Calu3 (cell line): ENCODE data around the gene CPB2. TPM values are rescaled to one million over a fixed set of nuclear protein-coding genes. Genes with fewer than 3 reads are reported as not detected.

Experiments
- BruUV-seq: library from RNA; stranded (reverse); fragments of 400-500 nt; replicated peaks from 2 replicates; lab custom pipeline; 2021; lab: Mats Ljungman, UMichigan
- CTCF ChIA-PET: fragments of 300-600 bp; sonication (Branson Sonifier 250); formaldehyde crosslinking; loops from one replicate; lab custom pipeline; 2022; ENCODE audit warnings: antibody characterized with exemption; lab: Charles Lee
- DNase-seq: peaks from one replicate; pipeline ENCODE4 v3.0.0; 2022
- H3K27ac Mint-ChIP-seq: one replicate; pipeline ENCODE4 v1.8.0; 2022; ENCODE audit warnings: mixed read lengths; ENCODE audit not compliant: unreplicated experiment
- H3K27me3 Mint-ChIP-seq: one replicate; pipeline ENCODE4 v1.8.0; 2022; ENCODE audit warnings: mixed read lengths; ENCODE audit not compliant: unreplicated experiment
- H3K36me3 Mint-ChIP-seq: one replicate; pipeline ENCODE4 v1.8.0; 2022; ENCODE audit warnings: mild to moderate bottlenecking, moderate library complexity, mixed read lengths; ENCODE audit not compliant: insufficient read depth, unreplicated experiment
- H3K4me1 Mint-ChIP-seq: one replicate; pipeline ENCODE4 v1.8.0; 2022; ENCODE audit warnings: mild to moderate bottlenecking, low read depth, mixed read lengths; ENCODE audit not compliant: unreplicated experiment
- H3K4me3 Mint-ChIP-seq: one replicate; pipeline ENCODE4 v1.8.0; 2022; ENCODE audit warnings: mild to moderate bottlenecking, low read depth, moderate library complexity, mixed read lengths; ENCODE audit not compliant: unreplicated experiment
- H3K9me3 Mint-ChIP-seq: one replicate; pipeline ENCODE4 v1.8.0; 2022; ENCODE audit warnings: low read depth, mixed read lengths; ENCODE audit not compliant: unreplicated experiment
- CTCF ChIP-seq: fragments of 200-600 bp; IDR thresholded peaks from one replicate; pipeline ENCODE4 v1.8.0; 2022; ENCODE audit warnings: antibody characterized with exemption; ENCODE audit not compliant: unreplicated experiment
- intact Hi-C: fragments of 100-400 bp; cut with micrococcal nuclease; formaldehyde crosslinking; loops from one replicate; pipeline ENCODE4 v1.10.0; 2022; ENCODE audit not compliant: unreplicated experiment
- total RNA-seq: library from RNA; stranded (reverse); gene quantifications from 2 replicates; pipeline ENCODE4 v1.2.3, GENCODE V29; 2022

The CPB2 gene
- total RNA-seq, 1 experiment from 2014 or later, result not detected

- CTCF ChIA-PET, result no interaction called here
- Mint-ChIP-seq H3K4me1 (no peaks in the 10 kb centered on the region), H3K27ac (no peak overlapping the region), H3K27me3 (no peaks in the 10 kb centered on the region), H3K4me3 (no peak overlapping the region), H3K9me3 (no peaks in the 10 kb centered on the region), H3K36me3 (peaks cover 17% of the 10 kb centered on the region)
- TF ChIP-seq CTCF, result no peak
- DNase-seq, result no peak
- intact Hi-C loops, result no loop called here
- no TSS peak for BruUV-seq
These were observed 44.7 kb upstream of the CPB2 start for GRCh38 chr13:46149272-46150133.

GRCh38 chr13:46146898-46147297 is 42.1 kb upstream of the CPB2 start:
- no peak for TF ChIP-seq CTCF
- no peaks in the 10 kb centered on the region for H3K4me1 Mint-ChIP-seq
- peaks cover 12% of the 10 kb centered on the region for H3K36me3 Mint-ChIP-seq
- no peaks in the 10 kb centered on the region for H3K9me3 Mint-ChIP-seq
- CTCF ChIA-PET, result no interaction called here
- no peak overlapping the region for H3K4me3 Mint-ChIP-seq
- no peaks in the 10 kb centered on the region for H3K27me3 Mint-ChIP-seq
- intact Hi-C loops, result no loop called here
- DNase-seq, result no peak
- no TSS peak for BruUV-seq
- H3K27ac Mint-ChIP-seq, result no peak overlapping the region

- no TSS peak for BruUV-seq
- CTCF ChIA-PET, result no interaction called here
- no peaks in the 10 kb centered on the region for H3K4me1 Mint-ChIP-seq
- no peaks in the 10 kb centered on the region for H3K27me3 Mint-ChIP-seq
- intact Hi-C loops, result no loop called here
- DNase-seq, result no peak
- H3K27ac Mint-ChIP-seq, result no peak overlapping the region
- H3K36me3 Mint-ChIP-seq, result peaks cover 12% of the 10 kb centered on the region
- H3K9me3 Mint-ChIP-seq, result no peaks in the 10 kb centered on the region
- TF ChIP-seq CTCF, result no peak
- H3K4me3 Mint-ChIP-seq, result no peak overlapping the region
These were observed 41.1 kb upstream of the CPB2 start for GRCh38 chr13:46145950-46146349.

- no peaks in the 10 kb centered on the region for H3K9me3 Mint-ChIP-seq
- BruUV-seq, result no TSS peak
- no peak overlapping the region for H3K27ac Mint-ChIP-seq
- peaks cover 12% of the 10 kb centered on the region for H3K36me3 Mint-ChIP-seq
- no peak for TF ChIP-seq CTCF
- no peak for DNase-seq
- no peaks in the 10 kb centered on the region for H3K27me3 Mint-ChIP-seq
- no peaks in the 10 kb centered on the region for H3K4me1 Mint-ChIP-seq
- intact Hi-C loops, result no loop called here
- no peak overlapping the region for H3K4me3 Mint-ChIP-seq
- CTCF ChIA-PET, result no interaction called here
These were observed 40.3 kb upstream of the CPB2 start for GRCh38 chr13:46145135-46145534.
